ENCODE measurements around the gene JHY. TPM values are rescaled to one million over a fixed set of nuclear protein-coding genes. Genes with fewer than 3 reads are reported as not detected.

The JHY gene
- polyA plus RNA-seq, 4 donors, result 10.5 to 14.0 (median 13.1) TPM

- no peak for DNase-seq (ENCODE audit: low read depth in 4 of 4, low spot score in 3 of 4)
These were observed 50.9 kb downstream of the JHY start for GRCh38 chr11:122933416-122933815.

- DNase-seq (ENCODE audit: low read depth in 4 of 4, low spot score in 3 of 4), result no peak
These were observed 55.4 kb downstream of the JHY start for GRCh38 chr11:122937983-122938382.

GRCh38 chr11:122938557-122938956 lies 56.0 kb downstream of the JHY start:
- no peak for DNase-seq (ENCODE audit: low read depth in 4 of 4, low spot score in 3 of 4)

GRCh38 chr11:122951211-122951610 lies 68.7 kb downstream of the JHY start:
- peak in 2 of 4 donors; percentile 8 to 12 for DNase-seq (ENCODE audit: low read depth in 4 of 4, low spot score in 3 of 4)

- no peak for DNase-seq (ENCODE audit: low read depth in 4 of 4, low spot score in 3 of 4)
These were observed 71.9 kb downstream of the JHY start for GRCh38 chr11:122954455-122954854.

GRCh38 chr11:122963961-122964360 lies 81.4 kb downstream of the JHY start:
- DNase-seq (ENCODE audit: low read depth in 4 of 4, low spot score in 3 of 4), result no peak

GRCh38 chr11:122976061-122976733 lies 93.6 kb downstream of the JHY start:
- DNase-seq (ENCODE audit: low read depth in 4 of 4, low spot score in 3 of 4), result no peak

GRCh38 chr11:122976734-122977469 lies 94.3 kb downstream of the JHY start:
- no peak for DNase-seq (ENCODE audit: low read depth in 4 of 4, low spot score in 3 of 4)

- DNase-seq (ENCODE audit: low read depth in 4 of 4, low spot score in 3 of 4), result no peak
These were observed 95.1 kb downstream of the JHY start for GRCh38 chr11:122977470-122978298.

GRCh38 chr11:122978299-122978620 lies 95.7 kb downstream of the JHY start:
- no peak for DNase-seq (ENCODE audit: low read depth in 4 of 4, low spot score in 3 of 4)

GRCh38 chr11:122979103-122979814 lies 96.7 kb downstream of the JHY start:
- no peak for DNase-seq (ENCODE audit: low read depth in 4 of 4, low spot score in 3 of 4)

GRCh38 chr11:122979815-122980595 lies 97.4 kb downstream of the JHY start:
- DNase-seq (ENCODE audit: low read depth in 4 of 4, low spot score in 3 of 4), result no peak

GRCh38 chr11:122981388-122982264 lies 99.1 kb downstream of the JHY start, which contains the start of gene BSX:
Gene BSX, minus strand, starts transcription at chr11:122981834. Its CDS starts 163 bp downstream, at chr11:122981671.
- DNase-seq (ENCODE audit: low read depth in 4 of 4, low spot score in 3 of 4), result peak in 3 of 4 donors; percentile 43 to 60 (median 44)

- no peak for DNase-seq (ENCODE audit: low read depth in 4 of 4, low spot score in 3 of 4)
These were observed 101.1 kb downstream of the JHY start for GRCh38 chr11:122983438-122984185.

- DNase-seq (ENCODE audit: low read depth in 4 of 4, low spot score in 3 of 4), result no peak
These were observed 101.8 kb downstream of the JHY start for GRCh38 chr11:122984186-122985011.

GRCh38 chr11:122995526-122995925 lies 113.0 kb downstream of the JHY start:
- DNase-seq (ENCODE audit: low read depth in 4 of 4, low spot score in 3 of 4), result no peak

GRCh38 chr11:122998727-122999366 lies 116.3 kb downstream of the JHY start:
- no peak for DNase-seq (ENCODE audit: low read depth in 4 of 4, low spot score in 3 of 4)

All from right renal pelvis (tissue), 4 donors.